GM12878 (cell line): Measurements from ENCODE around the gene GAL3ST2. TPM values are rescaled to one million over a fixed set of nuclear protein-coding genes. Genes with fewer than 3 reads are reported as not detected.

Experiments used
- ATAC-seq: fragments of 200-7000 bp; cut with Tn5 transposase; 3 replicates; pipeline ENCODE4 v1.9.1; 2020; ENCODE audit warnings: mild to moderate bottlenecking, moderate library complexity
- BruUV-seq: library from RNA; stranded (reverse); fragments of 400-500 nt; replicated peaks from 2 replicates; lab custom pipeline; 2021; lab: Mats Ljungman, UMichigan
- CTCF ChIA-PET: fragments of 300-600 bp; sonication (Branson Sonifier 250); formaldehyde crosslinking; extraction: SDS; loops from one replicate; lab custom pipeline; 2021; ENCODE audit warnings: inconsistent platforms; lab: Yijun Ruan, JAX
- POLR2A ChIA-PET: fragments of 350-600 bp; formaldehyde crosslinking; extraction: SDS; loops from one replicate; lab custom pipeline; 2021; ENCODE audit warnings: inconsistent platforms; lab: Charles Lee
- RAD21 ChIA-PET: fragments of 300-600 bp; sonication (Branson Sonifier 250); formaldehyde crosslinking; loops from one replicate; lab custom pipeline; 2023; ENCODE audit warnings: antibody characterized with exemption; ENCODE audit not compliant: unreplicated experiment; lab: Charles Lee
- SMC1A ChIA-PET: fragments of 300-600 bp; sonication (Branson Sonifier 250); formaldehyde crosslinking; loops from one replicate; lab custom pipeline; 2023; ENCODE audit not compliant: unreplicated experiment, uncharacterized antibody; lab: Charles Lee
- DNase-seq: peaks from one replicate; pipeline ENCODE4 v3.0.0-alpha.2; 2011; ENCODE audit warnings: low read depth, low spot score
- FAIRE-seq: peaks from 3 replicates; lab custom pipeline; 2011; peaks lifted over from hg19 to GRCh38; lab: Jason Lieb, UNC
- H2AFZ ChIP-seq: 2 replicates; pipeline ENCODE4 v1.6.0; 2011; ENCODE audit warnings: low read depth, low read length, control low read depth; ENCODE audit not compliant: control insufficient read depth
- H3K27ac ChIP-seq: 2 replicates; pipeline ENCODE4 v1.5.1; 2011; ENCODE audit warnings: control low read depth; ENCODE audit not compliant: control insufficient read depth, insufficient read depth
- H3K27me3 ChIP-seq, 2 experiments: replicated peaks in 1 of 2; 2 replicates each; pipeline versions ENCODE4 v1.6.0 to v1.6.1; 2011; ENCODE audit warnings: low read length in 1 of 2; ENCODE audit not compliant: control insufficient read depth in 2 of 2, insufficient read depth in 2 of 2
- H3K36me3 ChIP-seq, 2 experiments: 2 replicates each; pipeline ENCODE4 v1.5.1; 2011; ENCODE audit warnings: low read length in 1 of 2; ENCODE audit not compliant: control insufficient read depth in 2 of 2, insufficient read depth in 2 of 2
- H3K4me1 ChIP-seq: 2 replicates; pipeline ENCODE4 v1.6.1; 2011; ENCODE audit warnings: mild to moderate bottlenecking, low read length, moderate library complexity, mixed read lengths; ENCODE audit not compliant: control insufficient read depth, insufficient read depth
- H3K4me2 ChIP-seq: 2 replicates; pipeline ENCODE4 v1.6.0; 2011; ENCODE audit warnings: control low read depth; ENCODE audit not compliant: control insufficient read depth, insufficient read depth
- H3K4me3 ChIP-seq: fragments of 200-600 bp; sonication (generic); 2 replicates; pipeline ENCODE4 v1.5.1; 2016
- H3K79me2 ChIP-seq: 2 replicates; pipeline ENCODE4 v1.6.0; 2011; ENCODE audit warnings: low read length; ENCODE audit not compliant: control insufficient read depth, insufficient read depth
- H3K9ac ChIP-seq: 2 replicates; pipeline ENCODE4 v1.8.0; 2011; ENCODE audit warnings: low read length, control low read depth, mixed read lengths; ENCODE audit not compliant: control insufficient read depth, insufficient read depth
- H3K9me3 ChIP-seq: replicated peaks from 3 replicates; pipeline ENCODE4 v1.5.1; 2011; ENCODE audit warnings: mild to moderate bottlenecking, low read length; ENCODE audit not compliant: control insufficient read depth, insufficient read depth
- H4K20me1 ChIP-seq: 2 replicates; pipeline ENCODE4 v1.6.0; 2011; ENCODE audit not compliant: control insufficient read depth, insufficient read depth
- BRCA1 ChIP-seq: IDR thresholded peaks from 2 replicates; pipeline ENCODE4 v1.6.1; 2011; ENCODE audit warnings: low read depth, low read length, improper control_type of control experiment
- CBX5 ChIP-seq: sonication (generic); IDR thresholded peaks from 2 replicates; pipeline ENCODE4 v1.6.1; 2016; ENCODE audit warnings: low read depth, moderate library complexity, mild to moderate bottlenecking, inconsistent platforms
- JUNB ChIP-seq: IDR thresholded peaks from 2 replicates; pipeline ENCODE4 v1.6.1; 2016; ENCODE audit warnings: antibody characterized with exemption, mild to moderate bottlenecking
- JUND ChIP-seq: IDR thresholded peaks from 2 replicates; pipeline ENCODE4 v1.6.1; 2012; ENCODE audit warnings: low read depth, mild to moderate bottlenecking, low read length, improper control_type of control experiment, moderate library complexity
- MYB ChIP-seq: fragments of 150-350 bp; IDR thresholded peaks from 2 replicates; pipeline ENCODE4 v1.6.1; 2014; ENCODE audit warnings: mild to moderate bottlenecking, low read depth, low read length, borderline replicate concordance
- NBN ChIP-seq: fragments of 450-650 bp; IDR thresholded peaks from 2 replicates; pipeline ENCODE4 v1.6.1; 2016
- NR2C1 ChIP-seq: fragments of 450-650 bp; IDR thresholded peaks from 2 replicates; pipeline ENCODE4 v1.6.1; 2017; ENCODE audit warnings: antibody characterized with exemption, mild to moderate bottlenecking, moderate library complexity
- SMC3 ChIP-seq: IDR thresholded peaks from 2 replicates; pipeline ENCODE4 v1.6.1; 2011; ENCODE audit warnings: low read length, improper control_type of control experiment, borderline replicate concordance
- SREBF2 ChIP-seq: IDR thresholded peaks from 2 replicates; pipeline ENCODE4 v1.6.1; 2012; ENCODE audit warnings: mild to moderate bottlenecking, low read length
- TCF3 ChIP-seq: IDR thresholded peaks from 2 replicates; pipeline ENCODE4 v1.6.1; 2012; ENCODE audit warnings: low read depth, mild to moderate bottlenecking, low read length, borderline replicate concordance; ENCODE audit not compliant: insufficient read depth
- USF2 ChIP-seq: IDR thresholded peaks from 2 replicates; pipeline ENCODE4 v1.6.1; 2011; ENCODE audit warnings: low read depth, low read length, improper control_type of control experiment, borderline replicate concordance
- YBX1 ChIP-seq: fragments of 450-650 bp; IDR thresholded peaks from 2 replicates; pipeline ENCODE4 v1.6.1; 2016; ENCODE audit warnings: antibody characterized with exemption
- WGBS: methylation state at CpG from one replicate; pipeline ENCODE4 v1.1.6; 2016; ENCODE audit warnings: low lambda C conversion rate; ENCODE audit not compliant: insufficient replicate concordance, insufficient coverage; ENCODE audit errors: missing lambda C conversion rate; 5-methylcytosine and 5-hydroxymethylcytosine counted together
- in situ Hi-C: fragments of 300-500 bp; cut with MboI; formaldehyde crosslinking; loops from 9 replicates; pipeline ENCODE4 v1.14.3; 2018; ENCODE audit warnings: mixed read lengths
- intact Hi-C: fragments of 100-400 bp; cut with micrococcal nuclease; formaldehyde crosslinking; loops from one replicate; pipeline ENCODE4 v1.14.2; 2022; ENCODE audit not compliant: unreplicated experiment
- polyA plus RNA-seq, 11 experiments: library from polyadenylated mRNA; depleted of rRNA in 4 of 11; unstranded in 6 of 11; stranded (reverse) in 5 of 11; fragments of >200 nt; fragmentation: Nextera tagmentation in 4 of 11; fragmentation: Illumina TruSeq in 1 of 11; extraction: Ambion mirVana in 4 of 11; extraction: Trizol in 1 of 11; gene quantifications; 1 replicate in 1 of 11; 2 replicates in 10 of 11; pipeline versions ENCODE4 v1.2.1 to v1.2.3, GENCODE V29; 2011 to 2016; ENCODE audit warnings: inconsistent platforms in 2 of 11, missing spikeins in 2 of 11, low read depth in 1 of 11
- total RNA-seq, 4 experiments: library from RNA; depleted of rRNA in 3 of 4; stranded (reverse); fragments of >200 nt in 3 of 4; fragmentation: Illumina TruSeq in 1 of 4; extraction: Trizol in 1 of 4; gene quantifications; 2 replicates each; pipeline versions ENCODE4 v1.2.1 to v1.2.3, GENCODE V29; 2013 to 2021

Gene GAL3ST2
- total and polyA plus RNA-seq, 10 of the 15 experiments (the other 5 are each of a cell fraction or from before 2014, with no cell fraction given): 0.09 to 0.36 (median 0.11) TPM; not detected in 7

DNA sequence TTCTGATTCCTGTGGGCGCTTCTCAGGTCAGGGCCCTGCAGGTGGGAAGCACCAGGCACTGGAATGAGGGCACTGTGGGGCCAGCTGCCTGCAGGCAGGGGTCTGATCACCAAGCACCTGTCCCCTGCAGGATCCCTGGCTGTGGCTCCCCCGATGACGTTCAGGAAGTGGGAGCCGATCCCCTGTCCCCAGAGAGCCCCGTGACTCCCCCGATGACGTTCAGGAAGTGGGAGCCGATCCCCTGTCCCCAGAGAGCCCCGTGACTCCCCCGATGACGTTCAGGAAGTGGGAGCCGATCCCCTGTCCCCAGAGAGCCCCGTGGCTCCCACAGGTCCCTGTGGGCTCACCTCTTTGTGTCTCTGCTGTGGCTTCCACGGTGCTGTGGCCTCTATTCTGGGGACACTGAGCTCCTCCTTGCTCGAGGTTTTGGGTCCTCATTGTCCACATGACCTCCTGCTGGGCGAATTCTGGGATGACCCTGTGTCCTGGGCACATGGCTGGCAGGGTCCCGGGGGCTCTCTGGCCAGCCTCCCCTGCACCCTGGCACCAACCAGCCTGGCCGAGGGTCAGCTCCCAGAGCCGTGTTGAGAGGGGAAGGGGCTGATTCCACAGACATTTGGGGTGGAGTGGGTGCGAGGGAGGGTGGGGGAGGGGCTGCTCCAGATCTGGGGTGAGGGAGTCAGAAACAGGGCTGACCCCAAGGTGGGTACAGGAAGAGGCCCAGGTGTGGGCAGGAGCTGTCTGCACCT is 37.2 kb downstream of the GAL3ST2 start (continued):
- no peak for TF ChIP-seq CBX5
- TF ChIP-seq TCF3: peak; percentile 86
- 0 out of 2 replicates have a peak, but pooled peaks have one; percentile 16 for TF ChIP-seq NBN
- no peak for TF ChIP-seq JUNB
- no peak for TF ChIP-seq YBX1

- FAIRE-seq (no peak), DNase-seq (no peak), ATAC-seq (no peak)
- Histone ChIP-seq H3K9me3 (no peaks in the 10 kb centered on the region; the same call in 2 of the 3 replicates), H3K27me3 (no peaks in the 10 kb centered on the region), H3K9ac (no peak overlapping the region), H4K20me1 (no peaks in the 10 kb centered on the region), H3K4me3 (no peak overlapping the region), H3K4me2 (no peak overlapping the region), H3K79me2 (no peaks in the 10 kb centered on the region), H2AFZ (no peak overlapping the region), H3K4me1 (peaks cover 7% of the 10 kb centered on the region), H3K36me3 (no peaks in the 10 kb centered on the region), H3K27ac (no peak overlapping the region)
- ChIA-PET CTCF (interaction anchor here (1.0 kb wide), 2 partner anchors 25 to 64 kb away, joined by 3 read pairs; no protein-coding TSS in a partner anchor), POLR2A (no interaction called here), SMC1A (interaction anchor here (0.9 kb wide), 1 partner anchor 27 kb away, joined by 3 read pairs; no protein-coding TSS in a partner anchor), RAD21 (interaction anchor here (1.9 kb wide), 1 partner anchor 18 kb away, joined by 4 read pairs; no protein-coding TSS in a partner anchor)
- in situ Hi-C loops: no loop called here
- 83% methylated on average over 15 of the region's 17 CpGs for WGBS
- TF ChIP-seq SMC3: no peak
- TF ChIP-seq NR2C1: no peak
- no peak for TF ChIP-seq JUND
- no peak for TF ChIP-seq BRCA1
- TF ChIP-seq SREBF2: no peak
- TF ChIP-seq MYB: no peak
- TF ChIP-seq USF2: no peak
- intact Hi-C loops: no loop called here
- no TSS peak for BruUV-seq
Observed at GRCh38 chr2:241814393-241814642, 37.7 kb downstream of the GAL3ST2 start.
